Tracheal epithelial cell (primary cell): ENCODE data around the gene PTTG1. TPM values are rescaled to one million over a fixed set of nuclear protein-coding genes. Genes with fewer than 3 reads are reported as not detected.

ENCODE experiments used
- total RNA-seq: library from RNA; depleted of rRNA; stranded (reverse); fragments of >200 nt; gene quantifications from 2 replicates; pipeline ENCODE4 v1.2.1, GENCODE V29; 2014

The PTTG1 gene
- total RNA-seq = 130 and 184 TPM in 2 replicates

GRCh38 chr5:160421625-160422258, at the start of gene PTTG1:
Gene PTTG1, plus strand, starts transcription at chr5:160421855. Its CDS starts 458 bp downstream, at chr5:160422313.

GRCh38 chr5:160399402-160400353, 22.0 kb upstream of the PTTG1 start, which contains the start of gene FAM200C:
Gene FAM200C, minus strand, starts transcription at chr5:160400054. Its CDS starts 4,564 bp downstream, at chr5:160395490.

GRCh38 chr5:160418561-160419457, 2.8 kb upstream of the PTTG1 start, which contains the start of gene SLU7:
Gene SLU7, minus strand, starts transcription at chr5:160419081. Its CDS starts 3,787 bp downstream, at chr5:160415294.

Other genes with a start within 250 kb of the PTTG1 start
- gene FABP6, start 192.3 kb upstream of the PTTG1 start, total RNA-seq = 1.2 TPM in 1 of 2 replicates, not detected in the other
- gene CCNJL, start 109.3 kb upstream of the PTTG1 start, total RNA-seq = 1.5 and 4.8 TPM in 2 replicates
- gene C1QTNF2, start 51.2 kb upstream of the PTTG1 start, total RNA-seq = not detected in 2 replicates
- gene FAM200C, start 21.8 kb upstream of the PTTG1 start, total RNA-seq = 2.6 and 3.1 TPM in 2 replicates
- 36.9 and 69.6 TPM in 2 replicates for gene SLU7, start 2.8 kb upstream of the PTTG1 start, total RNA-seq